Upper lobe of left lung (tissue), 6 donors: ENCODE data around the gene GAB2. TPM values are rescaled to one million over a fixed set of nuclear protein-coding genes. Genes with fewer than 3 reads are reported as not detected.

Source experiments
- total RNA-seq, 6 donors: library from RNA; depleted of rRNA in 4 of 6; stranded (reverse); fragments of >200 nt in 4 of 6; gene quantifications; one replicate each; pipeline versions ENCODE4 v1.1.0 to v1.2.1, GENCODE V29; 2016 to 2021
- donor health status: DM: no; HTN: no; CAD: no; lungs with moderate emphysema.
- donor health status: DM: no; HTN: yes; CAD: no; lungs with severe emphysema.

GAB2 gene
- total RNA-seq, 6 donors from 2014 or later, result 40.9 to 76.6 (median 50.4) TPM

Other genes with a start within 250 kb of the GAB2 start
- 10 to 100 TPM in 4 of 6 donors, 1 to 10 TPM in 2; 8.4 to 18.9 (median 10.7) TPM for gene KCTD21, start 229.2 kb downstream of the GAB2 start, total RNA-seq
- gene USP35, start 228.9 kb downstream of the GAB2 start, total RNA-seq, result 10 to 100 TPM in 2 of 6 donors, 1 to 10 TPM in 4; 5.8 to 37.7 (median 8.0) TPM
- gene NARS2, start 157.0 kb upstream of the GAB2 start, total RNA-seq, result 10 to 100 TPM in 5 of 6 donors, 1 to 10 TPM in 1; 7.7 to 45.1 (median 15.5) TPM